Placental epithelial cell (primary cell): ENCODE data around the gene HOXB7. TPM values are rescaled to one million over a fixed set of nuclear protein-coding genes. Genes with fewer than 3 reads are reported as not detected.

Experiments
- small RNA-seq: library from RNA; depleted of rRNA; stranded (forward); fragments of <200 nt; gene quantifications from one replicate; pipeline ENCODE3, GENCODE V24; 2012
- total RNA-seq: library from RNA; depleted of rRNA; stranded (reverse); fragments of >200 nt; gene quantifications from 2 replicates; pipeline ENCODE4 v1.2.3, GENCODE V29; 2012

HOXB7 gene
- 0.65 and 0.79 TPM in 2 replicates for total RNA-seq

DNA sequence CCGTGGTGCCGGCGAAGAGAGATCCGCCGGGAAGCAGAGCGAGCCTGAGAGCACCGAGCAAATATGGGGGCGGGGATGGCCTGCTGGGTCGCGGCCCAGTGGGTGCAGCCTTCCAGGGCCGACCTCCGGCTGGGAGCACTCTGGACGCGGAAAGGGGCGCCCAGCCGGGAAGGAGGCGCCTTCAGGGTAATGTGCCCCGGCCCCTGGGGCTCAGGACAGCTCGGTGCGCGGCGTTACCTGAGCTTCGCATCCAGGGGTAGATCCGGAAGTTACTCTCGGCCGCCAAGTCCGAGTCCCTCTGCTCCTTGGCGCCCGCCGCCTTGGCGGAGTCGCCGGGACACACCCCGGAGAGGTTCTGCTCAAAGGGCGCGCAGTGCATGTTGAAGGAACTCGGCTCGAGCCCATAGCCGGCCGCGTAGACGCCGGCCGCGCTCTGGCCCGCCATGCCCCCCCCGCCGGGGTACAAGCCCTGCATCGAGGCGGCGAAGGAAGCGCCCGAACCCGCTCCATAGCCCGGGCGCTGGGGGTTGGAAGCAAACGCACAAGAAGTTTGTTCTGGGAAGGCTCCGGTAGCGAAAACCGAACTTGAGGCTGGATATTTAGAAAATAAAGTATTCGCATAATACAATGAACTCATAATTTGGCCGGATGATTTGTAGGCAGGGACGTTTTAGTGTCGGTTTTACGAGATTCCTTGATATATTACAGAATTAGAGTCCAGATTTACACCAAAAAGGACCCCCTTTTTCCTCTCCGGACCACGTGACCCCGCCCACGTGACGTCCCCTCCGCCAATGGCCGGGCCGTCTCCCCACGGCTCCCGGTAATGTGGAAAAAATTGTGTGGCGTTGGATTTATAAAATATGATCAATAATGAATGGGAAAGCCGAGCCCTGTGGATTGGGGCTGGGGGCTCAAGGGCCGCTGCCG is at the start of gene HOXB7:
Gene HOXB7, minus strand, starts transcription at position 736 of the 930 bp plus-strand sequence. Its CDS starts 99 bp downstream, at position 637.

DNA sequence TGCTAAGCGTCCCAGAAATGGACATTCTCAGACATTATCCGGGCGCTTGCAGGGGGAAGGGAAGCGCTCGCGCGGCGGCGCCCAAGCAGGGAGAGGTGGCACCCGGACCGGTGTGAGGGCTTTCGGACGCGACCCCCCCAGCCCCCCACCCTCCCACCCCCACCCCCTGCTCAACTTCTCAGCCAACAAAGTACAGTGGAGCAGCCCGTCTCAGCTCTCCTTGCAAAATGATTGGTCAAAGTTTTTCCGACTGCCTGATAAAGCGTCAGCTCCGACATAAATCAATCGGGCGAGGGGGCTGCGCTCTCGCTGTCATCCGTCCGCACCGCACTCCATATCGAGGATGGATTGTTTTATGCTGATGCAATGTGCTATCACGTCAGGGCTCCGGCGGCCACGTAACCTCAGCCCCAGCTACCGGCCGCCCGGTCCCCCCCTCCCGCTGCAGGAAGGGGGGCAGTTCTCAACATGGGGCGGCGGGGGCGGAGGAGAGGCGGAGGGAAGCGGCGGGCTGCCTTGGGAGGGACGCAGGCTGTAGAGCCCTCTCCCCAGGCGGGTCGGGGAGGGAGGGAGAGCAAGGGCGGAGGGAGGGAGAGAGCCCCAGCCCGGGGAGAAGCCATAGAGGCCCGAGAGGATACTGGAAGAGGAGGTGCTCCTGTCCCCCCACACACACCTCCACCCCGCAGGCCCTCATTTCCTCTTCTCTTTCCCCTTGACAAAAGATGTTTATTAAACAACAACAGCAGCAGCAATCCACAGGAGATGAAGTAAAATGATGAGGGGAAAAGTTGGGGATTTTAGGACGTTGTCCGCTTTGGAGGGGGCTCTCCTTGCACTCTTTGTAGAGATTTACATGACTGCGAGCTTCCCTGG is 15.7 kb upstream of the HOXB7 start, which contains the start of gene HOXB9:
Gene HOXB9, minus strand, starts transcription at position 114 of the 873 bp plus-strand sequence. Its CDS starts 89 bp downstream, at position 25.

DNA sequence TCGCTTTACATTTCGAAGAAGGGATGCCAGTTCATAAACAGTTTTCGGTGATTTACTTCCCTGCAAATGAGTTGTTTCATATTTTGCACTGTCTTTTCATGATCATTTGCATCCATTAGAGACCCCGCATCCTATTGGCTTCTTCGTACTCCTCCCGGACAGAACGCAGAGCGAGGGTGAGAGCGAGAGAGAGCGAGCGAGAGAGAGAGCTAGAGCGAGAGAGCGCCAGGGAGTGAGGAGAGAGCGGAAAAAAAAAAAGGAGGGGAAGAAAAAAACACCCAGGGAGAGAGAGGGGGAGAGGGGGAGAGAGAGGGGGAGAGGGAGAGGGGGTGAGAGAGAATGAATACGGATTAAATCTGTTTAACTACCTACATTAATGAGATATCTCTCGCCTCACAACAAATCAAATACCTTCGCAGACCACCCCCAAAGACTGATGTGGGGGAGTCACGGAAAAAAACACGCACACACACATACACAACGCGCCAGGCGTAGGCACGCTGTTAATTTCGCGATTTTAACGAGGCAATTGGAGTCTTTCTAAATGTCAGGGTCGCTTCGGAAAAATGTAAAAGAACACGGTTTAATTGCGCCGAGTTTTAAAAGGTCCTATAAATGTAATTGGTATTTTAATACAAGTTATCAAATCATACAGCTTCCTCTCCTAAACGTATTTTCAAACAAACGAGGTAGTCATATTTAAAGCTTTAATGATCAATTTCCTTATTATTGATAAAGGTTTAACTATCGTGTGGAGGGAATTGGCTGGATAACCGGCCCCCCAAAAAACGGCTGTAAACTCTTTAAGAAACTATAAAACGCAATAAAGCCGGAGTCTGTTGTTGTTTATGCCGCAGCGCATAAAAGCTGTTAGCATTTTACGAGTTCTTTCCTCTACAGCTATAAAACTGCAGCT is 4.5 kb upstream of the HOXB7 start, which contains the start of gene HOXB8:
Gene HOXB8, minus strand, starts transcription at position 246 of the 916 bp plus-strand sequence. CDS start 588 bp downstream, outside the sequence.

GRCh38 chr17:48604770-48605329 is 6.0 kb downstream of the HOXB7 start, which contains the start of gene HOXB6:
Gene HOXB6 (minus strand): TSS chr17:48604986. CDS start chr17:48598150, 6,836 bp downstream.

GRCh38 chr17:48593126-48593829 is 17.5 kb downstream of the HOXB7 start, which contains the start of gene HOXB5:
Gene HOXB5 (minus strand): TSS chr17:48593779. CDS start chr17:48593682, 97 bp downstream.

DNA sequence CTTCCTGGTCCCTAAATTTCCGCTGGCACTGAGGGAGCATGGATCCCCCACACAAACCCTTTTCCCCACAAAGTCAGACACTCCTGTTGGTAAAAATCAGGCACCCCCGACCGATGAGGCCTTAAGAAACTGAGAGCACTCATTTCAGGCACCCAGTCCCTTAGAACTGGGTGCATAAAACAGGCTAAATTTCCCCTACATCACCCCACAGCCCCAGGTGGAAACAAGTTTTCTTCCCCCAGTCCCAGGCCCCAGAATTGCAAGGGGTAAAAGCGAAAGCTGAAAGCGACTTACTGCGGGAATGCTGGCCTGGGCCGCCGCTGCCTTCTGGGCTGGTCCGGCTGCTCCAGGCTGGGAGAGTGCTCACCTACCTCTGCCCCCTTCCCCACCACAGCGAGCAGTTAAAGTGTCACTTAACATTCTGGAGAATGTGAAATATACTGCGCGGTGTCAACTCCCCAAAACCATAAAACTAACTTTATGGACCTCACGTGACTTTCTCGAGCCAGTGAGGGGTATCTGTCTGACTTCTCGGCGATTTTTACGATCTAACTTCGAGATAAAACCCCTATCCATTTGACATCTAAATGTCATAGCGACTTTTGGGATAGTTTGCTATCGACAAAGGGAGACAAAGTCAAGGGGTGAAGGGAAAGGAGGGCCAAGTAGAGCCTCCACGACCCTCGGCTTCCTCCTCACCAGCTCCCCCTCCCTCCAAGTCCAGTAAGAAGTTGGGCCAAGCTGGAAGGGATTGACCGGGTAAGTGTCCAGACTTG is 20.8 kb downstream of the HOXB7 start, which contains the start of gene HOXB3:
Gene HOXB3, minus strand, starts transcription at position 411 of the 776 bp plus-strand sequence. CDS start 37,767 bp downstream, outside the sequence.

GRCh38 chr17:48577946-48578615 is 32.7 kb downstream of the HOXB7 start, which contains the start of gene HOXB4:
Gene HOXB4 (minus strand): TSS chr17:48578350. CDS start chr17:48578319, 31 bp downstream.

Small RNA genes within 50 kb of the gene (small RNA-seq; reads per million reads assigned to genes)
- gene MIR196A1: not detected

Other genes with a start within 250 kb of the HOXB7 start
- gene SKAP1, start 180.8 kb downstream of the HOXB7 start, total RNA-seq: not detected in 2 replicates
- not detected in 2 replicates for gene HOXB1, start 80.0 kb downstream of the HOXB7 start, total RNA-seq
- gene HOXB2, start 65.9 kb downstream of the HOXB7 start, total RNA-seq: 7.8 and 9.8 TPM in 2 replicates
- 0.43 and 0.79 TPM in 2 replicates for gene HOXB4, start 32.7 kb downstream of the HOXB7 start, total RNA-seq
- 2.2 and 7.1 TPM in 2 replicates for gene HOXB3, start 20.8 kb downstream of the HOXB7 start, total RNA-seq
- gene HOXB5, start 17.2 kb downstream of the HOXB7 start, total RNA-seq: not detected in 2 replicates
- not detected in 2 replicates for gene HOXB6, start 6.0 kb downstream of the HOXB7 start, total RNA-seq
- not detected in 2 replicates for gene HOXB8, start 4.3 kb upstream of the HOXB7 start, total RNA-seq
- not detected in 2 replicates for gene HOXB9, start 15.3 kb upstream of the HOXB7 start, total RNA-seq
- not detected in 2 replicates for gene PRAC1, start 111.5 kb upstream of the HOXB7 start, total RNA-seq
- gene PRAC2, start 112.2 kb upstream of the HOXB7 start, total RNA-seq: not detected in 2 replicates
- not detected in 2 replicates for gene HOXB13, start 117.7 kb upstream of the HOXB7 start, total RNA-seq
- not detected in 2 replicates for gene TTLL6, start 206.2 kb upstream of the HOXB7 start, total RNA-seq
- gene CALCOCO2, start 220.0 kb upstream of the HOXB7 start, total RNA-seq: 41.6 and 53.0 TPM in 2 replicates